ENCODE measurements around the gene EIF3D. TPM values are rescaled to one million over a fixed set of nuclear protein-coding genes. Genes with fewer than 3 reads are reported as not detected.

Gene EIF3D
- total and polyA plus RNA-seq, 2 of the 8 experiments (the other 6 are each of a cell fraction or from before 2014, with no cell fraction given) = 195 to 408 TPM

- H3K36me3 ChIP-seq (ENCODE audit: control insufficient read depth in 2 of 4, insufficient read depth in 4 of 4, low read length in 3 of 4) = peaks cover 5 to 15% (median 11%) of the 10 kb centered on the region in 4 experiments; a peak in 7 of 8 replicates
- H2AK5ac ChIP-seq (ENCODE audit: low read depth, low read length) = no peak overlapping the region
- no peak overlapping the region for H4K8ac ChIP-seq (ENCODE audit: extremely low read depth, insufficient read depth, low read length)
- DNase-seq (ENCODE audit: low read depth in 1 of 2, low spot score in 2 of 2) (no peak), FAIRE-seq (no peak)
- H3K4ac ChIP-seq (replicated peaks; ENCODE audit: insufficient read length, low read depth, low read length) = no peak overlapping the region
- H3K79me2 ChIP-seq (ENCODE audit: control insufficient read depth in 1 of 2, insufficient read depth in 2 of 2, low read length in 2 of 2) = no peaks in the 10 kb centered on the region
- no peak overlapping the region for H2BK120ac ChIP-seq (replicated peaks; ENCODE audit: low read depth, low read length)
- no peaks in the 10 kb centered on the region for H3K23me2 ChIP-seq (ENCODE audit: low read depth, low read length)
- H3K4me2 ChIP-seq (ENCODE audit: insufficient read depth in 1 of 2, low read depth in 2 of 2, low read length in 2 of 2) = no peak overlapping the region
- H3K27ac ChIP-seq (ENCODE audit: low read depth, low read length) = no peak overlapping the region
- no peaks in the 10 kb centered on the region for H3K27me3 ChIP-seq (replicated peaks in 1 of 4; ENCODE audit: control insufficient read depth in 3 of 4, extremely low read depth in 1 of 4, insufficient read depth in 3 of 4, low read length in 3 of 4)
- no peaks in the 10 kb centered on the region for H3K4me1 ChIP-seq (replicated peaks in 1 of 4; ENCODE audit: control insufficient read depth in 3 of 4, insufficient read depth in 4 of 4, low read length in 3 of 4)
- H3K18ac ChIP-seq (ENCODE audit: extremely low read depth, low read length) = no peak overlapping the region
- H2BK20ac ChIP-seq (ENCODE audit: low read length) = no peak overlapping the region
- no peak overlapping the region for H3K56ac ChIP-seq (replicated peaks; ENCODE audit: insufficient read length, low read depth, low read length)
- no peak overlapping the region for H3K23ac ChIP-seq (ENCODE audit: insufficient read length)
- ChIA-PET POLR2A (ENCODE audit: partially characterized antibody) (interaction anchor here (1.3 kb wide), 1 partner anchor 16 kb away, joined by 3 read pairs; no protein-coding TSS in a partner anchor), CTCF (ENCODE audit: partially characterized antibody) (interaction anchor here (1.0 to 2.6 kb wide), 5 partner anchors 11 to 189 kb away, joined by 3 to 11 read pairs (median 5); no protein-coding TSS in a partner anchor)
- no peak overlapping the region for H4K91ac ChIP-seq (replicated peaks; ENCODE audit: insufficient read length, low read length)
- H2BK5ac ChIP-seq (ENCODE audit: low read depth, low read length) = no peak overlapping the region
- no peak overlapping the region for H3K9ac ChIP-seq (replicated peaks in 1 of 4; ENCODE audit: extremely low read depth in 1 of 4, low read depth in 3 of 4, low read length in 3 of 4)
- H3K9me3 ChIP-seq (ENCODE audit: insufficient read depth in 2 of 2, low read depth in 1 of 2, low read length in 1 of 2) = no peaks in the 10 kb centered on the region
- no peak overlapping the region for H3K14ac ChIP-seq (ENCODE audit: insufficient read length)
- no peak overlapping the region for H2AFZ ChIP-seq (ENCODE audit: low read length)
- TF ChIP-seq TAF1 (IDR thresholded peaks at IDR 0.05; ENCODE audit: low read depth, low read length) = no peak
- no peak for TF ChIP-seq SIX5 (IDR thresholded peaks at IDR 0.05; ENCODE audit: low read depth, low read length)
- TF ChIP-seq GABPA (IDR thresholded peaks at IDR 0.05; ENCODE audit: borderline replicate concordance, insufficient read depth, low read length) = no peak
- peaks cover 0 to 2% of the 10 kb centered on the region in 2 experiments for H4K20me1 ChIP-seq (replicated peaks in 1 of 2; ENCODE audit: control insufficient read depth in 1 of 2, insufficient read depth in 2 of 2, low read length in 2 of 2)
- no peak overlapping the region for H3K4me3 ChIP-seq (ENCODE audit: extremely low read depth in 1 of 4, insufficient read depth in 2 of 4, low read depth in 3 of 4, low read length in 4 of 4)
- H2BK15ac ChIP-seq (ENCODE audit: low read length) = no peak overlapping the region
- H4K5ac ChIP-seq (ENCODE audit: insufficient read length, low read depth, low read length) = no peak overlapping the region
- 94% methylated on average over 6 of the region's 6 CpGs; no CpG with 5 or more reads in 1 of the 2 experiments for WGBS, 2 experiments (ENCODE audit: extremely low coverage in 1 of 2, insufficient coverage in 1 of 2, insufficient read length in 1 of 2, insufficient replicate concordance in 2 of 2, low coverage in 1 of 2, low lambda C conversion rate in 2 of 2, missing lambda C conversion rate in 1 of 2)
- no peaks in the 10 kb centered on the region; the same call in 1 of the 2 replicates for H3K79me1 ChIP-seq (ENCODE audit: low read depth, low read length)
- no peak overlapping the region for H2BK12ac ChIP-seq (ENCODE audit: low read depth, low read length)
Observed at GRCh38 chr22:36475341-36475740, 53.6 kb downstream of the EIF3D start.
